Liver (tissue), 9 donors: ENCODE data around the gene CMIP. TPM values are rescaled to one million over a fixed set of nuclear protein-coding genes. Genes with fewer than 3 reads are reported as not detected.

ENCODE experiments used
- DNase-seq: peaks from one replicate; pipeline ENCODE4 v3.0.0-alpha.2; 2017; ENCODE audit warnings: low spot score
- H3K27ac ChIP-seq, 2 donors: one replicate each; pipeline ENCODE4 v1.7.0; 2013; ENCODE audit warnings: inconsistent platforms in 2 of 2, low read length in 2 of 2, control low read depth in 1 of 2, low read depth in 1 of 2, mild to moderate bottlenecking in 1 of 2
- H3K27me3 ChIP-seq, 4 donors: one replicate each; pipeline versions ENCODE4 v1.6.1 to v1.7.0; 2013; ENCODE audit warnings: low read length in 3 of 4, inconsistent platforms in 1 of 4, mild to moderate bottlenecking in 1 of 4, moderate library complexity in 1 of 4; ENCODE audit not compliant: control insufficient read depth in 4 of 4, insufficient read depth in 4 of 4
- H3K36me3 ChIP-seq, 4 donors: one replicate each; pipeline versions ENCODE4 v1.6.1 to v1.7.0; 2013; ENCODE audit warnings: low read length in 3 of 4, mild to moderate bottlenecking in 3 of 4, low read depth in 1 of 4, moderate library complexity in 1 of 4; ENCODE audit not compliant: control insufficient read depth in 4 of 4, insufficient read depth in 3 of 4
- H3K4me1 ChIP-seq, 4 donors: one replicate each; pipeline versions ENCODE4 v1.6.1 to v1.7.0; 2013; ENCODE audit warnings: low read length in 3 of 4, mild to moderate bottlenecking in 3 of 4, moderate library complexity in 1 of 4; ENCODE audit not compliant: control insufficient read depth in 4 of 4, insufficient read depth in 4 of 4
- H3K4me3 ChIP-seq, 3 donors: one replicate each; pipeline versions ENCODE4 v1.6.1 to v1.7.0; 2013; ENCODE audit warnings: low read length in 3 of 3, control low read depth in 1 of 3, low read depth in 1 of 3, mild to moderate bottlenecking in 1 of 3
- H3K9ac ChIP-seq, 2 donors: one replicate each; pipeline ENCODE4 v1.7.0; 2013; ENCODE audit warnings: low read length in 2 of 2, mild to moderate bottlenecking in 2 of 2, moderate library complexity in 2 of 2, control low read depth in 1 of 2, low read depth in 1 of 2
- H3K9me3 ChIP-seq, 4 donors: one replicate each; pipeline versions ENCODE4 v1.6.1 to v1.7.0; 2013; ENCODE audit warnings: low read length in 3 of 4; ENCODE audit not compliant: control insufficient read depth in 4 of 4
- EGR1 ChIP-seq, 2 donors: IDR thresholded peaks; 2 replicates each; pipeline ENCODE4 v1.6.1; 2016 to 2018; ENCODE audit warnings: antibody characterized with exemption in 2 of 2, low read depth in 2 of 2
- FOXA1 ChIP-seq: IDR thresholded peaks from 2 replicates; pipeline ENCODE4 v1.6.1; 2016; ENCODE audit warnings: antibody characterized with exemption
- FOXA2 ChIP-seq: IDR thresholded peaks from 2 replicates; pipeline ENCODE4 v1.6.1; 2016; ENCODE audit warnings: antibody characterized with exemption
- GABPA ChIP-seq, 2 donors: IDR thresholded peaks in 1 of 2; conservative IDR thresholded peaks in 1 of 2; 2 replicates each; pipeline ENCODE4 v1.6.1; 2016; ENCODE audit warnings: antibody characterized with exemption in 2 of 2, mild to moderate bottlenecking in 1 of 2, moderate library complexity in 1 of 2
- HNF4A ChIP-seq, 2 donors: conservative IDR thresholded peaks; 2 replicates each; pipeline ENCODE4 v1.6.1; 2016; ENCODE audit warnings: antibody characterized with exemption in 2 of 2, mild to moderate bottlenecking in 2 of 2
- HNF4G ChIP-seq: IDR thresholded peaks from 2 replicates; pipeline ENCODE4 v1.6.1; 2016; ENCODE audit warnings: antibody characterized with exemption
- JUND ChIP-seq, 2 donors: IDR thresholded peaks; 2 replicates each; pipeline ENCODE4 v1.6.1; 2016; ENCODE audit warnings: antibody characterized with exemption in 2 of 2
- NR2F2 ChIP-seq: IDR thresholded peaks from 2 replicates; pipeline ENCODE4 v1.6.1; 2016; ENCODE audit warnings: antibody characterized with exemption
- RAD21 ChIP-seq, 2 donors: IDR thresholded peaks; 2 replicates each; pipeline ENCODE4 v1.6.1; 2016; ENCODE audit warnings: antibody characterized with exemption in 2 of 2, mild to moderate bottlenecking in 2 of 2
- RXRA ChIP-seq, 2 donors: IDR thresholded peaks; 2 replicates each; pipeline ENCODE4 v1.6.1; 2017 to 2018; ENCODE audit warnings: antibody characterized with exemption in 2 of 2, mild to moderate bottlenecking in 1 of 2
- SP1 ChIP-seq: IDR thresholded peaks from 2 replicates; pipeline ENCODE4 v1.6.1; 2018; ENCODE audit warnings: antibody characterized with exemption, mild to moderate bottlenecking
- TAF1 ChIP-seq: conservative IDR thresholded peaks from 2 replicates; pipeline ENCODE4 v1.6.1; 2016; ENCODE audit warnings: antibody characterized with exemption, mild to moderate bottlenecking
- YY1 ChIP-seq: IDR thresholded peaks from 2 replicates; pipeline ENCODE4 v1.6.1; 2016; ENCODE audit warnings: antibody characterized with exemption, mild to moderate bottlenecking
- WGBS: extraction: QIAGEN DNeasy Blood & Tissue Kit; methylation state at CpG from one replicate; pipeline ENCODE4 v1.1.7; 2013; 5-methylcytosine and 5-hydroxymethylcytosine counted together
- polyA plus RNA-seq, 2 donors: library from polyadenylated mRNA; stranded (reverse) in 1 of 2; unstranded in 1 of 2; fragments of 200-250 nt in 1 of 2; fragments of >200 nt in 1 of 2; fragmentation: Nextera tagmentation in 1 of 2; extraction: Ambion mirVana in 1 of 2; gene quantifications; one replicate each; pipeline versions ENCODE4 v1.2.1 to v1.2.3, GENCODE V29; 2013 to 2015
- total RNA-seq, 2 donors: library from RNA; depleted of rRNA; stranded (reverse); fragments of >200 nt; gene quantifications; one replicate each; pipeline ENCODE4 v1.2.3, GENCODE V29; 2014
- TF ChIP-seq, protein P1 (sequence below): IDR thresholded peaks from 2 replicates; pipeline ENCODE4 v1.6.1; 2016; ENCODE audit warnings: antibody characterized with exemption
- TF ChIP-seq, protein P2 (sequence below): IDR thresholded peaks from 2 replicates; pipeline ENCODE4 v1.6.1; 2016; ENCODE audit warnings: antibody characterized with exemption
- TF ChIP-seq, protein P3 (sequence below): fragments of 150-350 bp; IDR thresholded peaks from 2 replicates; pipeline ENCODE4 v1.5.1; 2017; ENCODE audit warnings: improper control_type of control experiment, low read depth, low read length; ENCODE audit not compliant: missing input control
- TF ChIP-seq, protein P4 (sequence below): IDR thresholded peaks from 2 replicates; pipeline ENCODE4 v1.6.1; 2016; ENCODE audit warnings: antibody characterized with exemption
- TF ChIP-seq, protein P5 (sequence below): IDR thresholded peaks from 2 replicates; pipeline ENCODE4 v1.6.1; 2016; ENCODE audit warnings: antibody characterized with exemption, mild to moderate bottlenecking
- donor health status: healthy.
- donor health status: healthy.
- donor health status: healthy.
- donor health status: healthy.
- donor health status: healthy.

Gene CMIP
- total and polyA plus RNA-seq, 4 donors: 1.7 to 15.6 (median 10.1) TPM

DNA sequence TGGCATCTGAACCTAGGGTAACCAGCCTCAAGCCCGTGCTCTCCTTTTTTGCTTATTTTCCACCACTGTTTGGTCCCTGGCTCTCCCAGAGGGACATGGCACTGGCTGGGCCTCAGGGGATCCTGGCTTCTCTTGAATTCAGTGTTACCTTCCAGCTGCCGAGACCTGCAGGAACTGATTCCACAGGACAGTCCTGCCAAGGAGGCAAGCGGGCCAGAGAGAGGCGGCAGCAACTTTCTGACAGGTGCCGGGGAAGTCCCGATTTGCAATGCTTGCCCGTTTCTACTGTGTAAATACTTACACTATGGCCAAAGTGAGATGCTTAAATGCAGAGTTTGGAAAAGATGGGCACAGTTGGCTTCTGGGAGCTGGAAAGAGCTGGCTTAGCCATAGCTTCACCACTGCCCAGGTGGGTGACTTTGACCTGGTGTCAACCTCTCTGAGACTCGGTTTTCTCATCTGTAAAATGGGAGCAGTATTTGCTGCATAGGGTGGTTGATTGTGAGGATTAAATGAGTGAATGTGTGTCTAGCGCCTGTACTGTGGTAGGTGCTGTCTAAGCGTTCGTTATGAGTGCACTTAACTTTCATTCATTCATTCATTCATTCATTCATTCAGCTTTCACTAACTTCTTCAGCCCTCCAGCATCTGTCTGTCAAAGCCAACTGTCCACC is 124.9 kb downstream of the CMIP start:
- TF ChIP-seq HNF4G: no peak
- TF ChIP-seq, protein P1, sequence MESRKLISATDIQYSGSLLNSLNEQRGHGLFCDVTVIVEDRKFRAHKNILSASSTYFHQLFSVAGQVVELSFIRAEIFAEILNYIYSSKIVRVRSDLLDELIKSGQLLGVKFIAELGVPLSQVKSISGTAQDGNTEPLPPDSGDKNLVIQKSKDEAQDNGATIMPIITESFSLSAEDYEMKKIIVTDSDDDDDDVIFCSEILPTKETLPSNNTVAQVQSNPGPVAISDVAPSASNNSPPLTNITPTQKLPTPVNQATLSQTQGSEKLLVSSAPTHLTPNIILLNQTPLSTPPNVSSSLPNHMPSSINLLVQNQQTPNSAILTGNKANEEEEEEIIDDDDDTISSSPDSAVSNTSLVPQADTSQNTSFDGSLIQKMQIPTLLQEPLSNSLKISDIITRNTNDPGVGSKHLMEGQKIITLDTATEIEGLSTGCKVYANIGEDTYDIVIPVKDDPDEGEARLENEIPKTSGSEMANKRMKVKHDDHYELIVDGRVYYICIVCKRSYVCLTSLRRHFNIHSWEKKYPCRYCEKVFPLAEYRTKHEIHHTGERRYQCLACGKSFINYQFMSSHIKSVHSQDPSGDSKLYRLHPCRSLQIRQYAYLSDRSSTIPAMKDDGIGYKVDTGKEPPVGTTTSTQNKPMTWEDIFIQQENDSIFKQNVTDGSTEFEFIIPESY: no peak
- peak in 1 of 2 donors; percentile 25 for TF ChIP-seq HNF4A (conservative IDR thresholded peaks at IDR 0.05)
- TF ChIP-seq GABPA (IDR thresholded peaks at IDR 0.05 in 1 of 2, conservative IDR thresholded peaks at IDR 0.05 in 1 of 2): no peak
- TF ChIP-seq, protein P2, sequence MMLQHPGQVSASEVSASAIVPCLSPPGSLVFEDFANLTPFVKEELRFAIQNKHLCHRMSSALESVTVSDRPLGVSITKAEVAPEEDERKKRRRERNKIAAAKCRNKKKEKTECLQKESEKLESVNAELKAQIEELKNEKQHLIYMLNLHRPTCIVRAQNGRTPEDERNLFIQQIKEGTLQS: no peak
- TF ChIP-seq, protein P3, sequence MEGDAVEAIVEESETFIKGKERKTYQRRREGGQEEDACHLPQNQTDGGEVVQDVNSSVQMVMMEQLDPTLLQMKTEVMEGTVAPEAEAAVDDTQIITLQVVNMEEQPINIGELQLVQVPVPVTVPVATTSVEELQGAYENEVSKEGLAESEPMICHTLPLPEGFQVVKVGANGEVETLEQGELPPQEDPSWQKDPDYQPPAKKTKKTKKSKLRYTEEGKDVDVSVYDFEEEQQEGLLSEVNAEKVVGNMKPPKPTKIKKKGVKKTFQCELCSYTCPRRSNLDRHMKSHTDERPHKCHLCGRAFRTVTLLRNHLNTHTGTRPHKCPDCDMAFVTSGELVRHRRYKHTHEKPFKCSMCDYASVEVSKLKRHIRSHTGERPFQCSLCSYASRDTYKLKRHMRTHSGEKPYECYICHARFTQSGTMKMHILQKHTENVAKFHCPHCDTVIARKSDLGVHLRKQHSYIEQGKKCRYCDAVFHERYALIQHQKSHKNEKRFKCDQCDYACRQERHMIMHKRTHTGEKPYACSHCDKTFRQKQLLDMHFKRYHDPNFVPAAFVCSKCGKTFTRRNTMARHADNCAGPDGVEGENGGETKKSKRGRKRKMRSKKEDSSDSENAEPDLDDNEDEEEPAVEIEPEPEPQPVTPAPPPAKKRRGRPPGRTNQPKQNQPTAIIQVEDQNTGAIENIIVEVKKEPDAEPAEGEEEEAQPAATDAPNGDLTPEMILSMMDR: no peak
- TF ChIP-seq FOXA2: no peak
- TF ChIP-seq YY1: no peak
- no peak for TF ChIP-seq EGR1 (IDR thresholded peaks at IDR 0.05; ENCODE audit: low read depth in 2 of 2)
- TF ChIP-seq, protein P4, sequence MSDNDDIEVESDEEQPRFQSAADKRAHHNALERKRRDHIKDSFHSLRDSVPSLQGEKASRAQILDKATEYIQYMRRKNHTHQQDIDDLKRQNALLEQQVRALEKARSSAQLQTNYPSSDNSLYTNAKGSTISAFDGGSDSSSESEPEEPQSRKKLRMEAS: no peak
- no peak for TF ChIP-seq NR2F2
- TF ChIP-seq FOXA1: no peak
- TF ChIP-seq JUND (IDR thresholded peaks at IDR 0.05): no peak
- TF ChIP-seq, protein P5, sequence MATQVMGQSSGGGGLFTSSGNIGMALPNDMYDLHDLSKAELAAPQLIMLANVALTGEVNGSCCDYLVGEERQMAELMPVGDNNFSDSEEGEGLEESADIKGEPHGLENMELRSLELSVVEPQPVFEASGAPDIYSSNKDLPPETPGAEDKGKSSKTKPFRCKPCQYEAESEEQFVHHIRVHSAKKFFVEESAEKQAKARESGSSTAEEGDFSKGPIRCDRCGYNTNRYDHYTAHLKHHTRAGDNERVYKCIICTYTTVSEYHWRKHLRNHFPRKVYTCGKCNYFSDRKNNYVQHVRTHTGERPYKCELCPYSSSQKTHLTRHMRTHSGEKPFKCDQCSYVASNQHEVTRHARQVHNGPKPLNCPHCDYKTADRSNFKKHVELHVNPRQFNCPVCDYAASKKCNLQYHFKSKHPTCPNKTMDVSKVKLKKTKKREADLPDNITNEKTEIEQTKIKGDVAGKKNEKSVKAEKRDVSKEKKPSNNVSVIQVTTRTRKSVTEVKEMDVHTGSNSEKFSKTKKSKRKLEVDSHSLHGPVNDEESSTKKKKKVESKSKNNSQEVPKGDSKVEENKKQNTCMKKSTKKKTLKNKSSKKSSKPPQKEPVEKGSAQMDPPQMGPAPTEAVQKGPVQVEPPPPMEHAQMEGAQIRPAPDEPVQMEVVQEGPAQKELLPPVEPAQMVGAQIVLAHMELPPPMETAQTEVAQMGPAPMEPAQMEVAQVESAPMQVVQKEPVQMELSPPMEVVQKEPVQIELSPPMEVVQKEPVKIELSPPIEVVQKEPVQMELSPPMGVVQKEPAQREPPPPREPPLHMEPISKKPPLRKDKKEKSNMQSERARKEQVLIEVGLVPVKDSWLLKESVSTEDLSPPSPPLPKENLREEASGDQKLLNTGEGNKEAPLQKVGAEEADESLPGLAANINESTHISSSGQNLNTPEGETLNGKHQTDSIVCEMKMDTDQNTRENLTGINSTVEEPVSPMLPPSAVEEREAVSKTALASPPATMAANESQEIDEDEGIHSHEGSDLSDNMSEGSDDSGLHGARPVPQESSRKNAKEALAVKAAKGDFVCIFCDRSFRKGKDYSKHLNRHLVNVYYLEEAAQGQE: no peak
- TF ChIP-seq TAF1: no peak
- TF ChIP-seq RXRA (IDR thresholded peaks at IDR 0.05): no peak
- TF ChIP-seq RAD21 (IDR thresholded peaks at IDR 0.05): peak in 1 of 2 donors; percentile 45
- TF ChIP-seq SP1: peak; percentile 14
- H3K4me1 ChIP-seq: peaks cover 0 to 31% (median 16%) of the 10 kb centered on the region in 4 donors
- H3K4me3 ChIP-seq: no peak overlapping the region
- no peak overlapping the region for H3K9ac ChIP-seq
- no peaks in the 10 kb centered on the region for H3K36me3 ChIP-seq
- no peaks in the 10 kb centered on the region for H3K27me3 ChIP-seq
- H3K9me3 ChIP-seq: no peaks in the 10 kb centered on the region
- WGBS: 65% methylated on average over 11 of the region's 11 CpGs
- H3K27ac ChIP-seq: no peak overlapping the region
- no peak for DNase-seq
